Mucosa of gallbladder (tissue), 1 donor: Measurements from ENCODE around the gene SPATA31C1. TPM values are rescaled to one million over a fixed set of nuclear protein-coding genes. Genes with fewer than 3 reads are reported as not detected.
"Not testable (repeated sequence)": the region's sequence is repeated elsewhere in the genome, so short reads cannot be mapped to it uniquely, and the experiment has no call there.

Source experiments
- DNase-seq: peaks from one replicate; pipeline ENCODE4 v3.0.0-alpha.2; 2020; ENCODE audit warnings: low spot score
- total RNA-seq: library from RNA; stranded (reverse); gene quantifications from one replicate; pipeline ENCODE4 v1.2.1, GENCODE V29; 2021
- donor health status: DM: no; HTN: no; CAD: no.

SPATA31C1 gene
- total RNA-seq, 1 donor from 2014 or later = not detected

GRCh38 chr9:87886933-87887505 is 30.7 kb upstream of the SPATA31C1 start:
- no peak for DNase-seq

GRCh38 chr9:87887661-87888480 is 29.9 kb upstream of the SPATA31C1 start:
- DNase-seq = no peak

GRCh38 chr9:87888501-87888900 is 29.3 kb upstream of the SPATA31C1 start:
- no peak for DNase-seq

GRCh38 chr9:87889065-87889881 is 28.5 kb upstream of the SPATA31C1 start:
- DNase-seq = no peak

- DNase-seq = no peak
Measured at GRCh38 chr9:87889882-87890252, 27.9 kb upstream of the SPATA31C1 start.

- no peak for DNase-seq
Measured at GRCh38 chr9:87890837-87891236, 26.9 kb upstream of the SPATA31C1 start.

- DNase-seq = no peak
Measured at GRCh38 chr9:87891754-87892153, 26.0 kb upstream of the SPATA31C1 start.

- no peak for DNase-seq
Measured at GRCh38 chr9:87892956-87893355, 24.8 kb upstream of the SPATA31C1 start.

- DNase-seq = no peak
Measured at GRCh38 chr9:87894998-87895625, 22.6 kb upstream of the SPATA31C1 start.

- DNase-seq = no peak
Measured at GRCh38 chr9:87896891-87897290, 20.9 kb upstream of the SPATA31C1 start.

- no peak for DNase-seq
Measured at GRCh38 chr9:87898151-87898550, 19.6 kb upstream of the SPATA31C1 start.

GRCh38 chr9:87902371-87902770 is 15.4 kb upstream of the SPATA31C1 start:
- DNase-seq = not testable (repeated sequence)

- peak; percentile 92 for DNase-seq
Measured at GRCh38 chr9:87909310-87910041, 8.3 kb upstream of the SPATA31C1 start.

- no peak for DNase-seq
Measured at GRCh38 chr9:87910821-87911220, 6.9 kb upstream of the SPATA31C1 start.

- DNase-seq = not testable (repeated sequence)
Measured at GRCh38 chr9:87919013-87919412, 1.3 kb downstream of the SPATA31C1 start.

- not testable (repeated sequence) for DNase-seq
Measured at GRCh38 chr9:87921561-87921960, 3.8 kb downstream of the SPATA31C1 start.

- not testable (repeated sequence) for DNase-seq
Measured at GRCh38 chr9:87923012-87923411, 5.2 kb downstream of the SPATA31C1 start.

- not testable (repeated sequence) for DNase-seq
Measured at GRCh38 chr9:87924851-87925250, 7.1 kb downstream of the SPATA31C1 start.

- DNase-seq = not testable (repeated sequence)
Measured at GRCh38 chr9:87929152-87929551, 11.4 kb downstream of the SPATA31C1 start.

GRCh38 chr9:87934444-87934843 is 16.7 kb downstream of the SPATA31C1 start:
- DNase-seq = not testable (repeated sequence)

- not testable (repeated sequence) for DNase-seq
Measured at GRCh38 chr9:87937352-87937751, 19.6 kb downstream of the SPATA31C1 start.
